Breast epithelium (tissue), 4 donors: ENCODE data around the gene BEX4. TPM values are rescaled to one million over a fixed set of nuclear protein-coding genes. Genes with fewer than 3 reads are reported as not detected.
A peak's percentile ranks its signal among the peaks of the same experiment; 100 is the strongest.

ENCODE experiments used
- DNase-seq, 2 donors: peaks; one replicate each; pipeline ENCODE4 v3.0.0-alpha.2; 2019; ENCODE audit warnings: low spot score in 2 of 2
- H3K27ac ChIP-seq, 2 donors: fragments of 200-600 bp; sonication (generic) in 1 of 2; one replicate each; pipeline ENCODE4 v1.5.1; 2016 to 2019; ENCODE audit warnings: mild to moderate bottlenecking in 1 of 2
- H3K27me3 ChIP-seq, 2 donors: fragments of 200-600 bp; sonication (generic) in 1 of 2; one replicate each; pipeline versions ENCODE4 v1.5.1 to v1.6.0; 2017 to 2019; ENCODE audit warnings: control low read depth in 1 of 2, mild to moderate bottlenecking in 1 of 2
- H3K36me3 ChIP-seq: fragments of 200-600 bp; one replicate; pipeline ENCODE4 v1.5.1; 2019
- H3K4me1 ChIP-seq, 2 donors: fragments of 200-600 bp; sonication (generic); one replicate each; pipeline ENCODE4 v1.5.1; 2016 to 2019; ENCODE audit warnings: control low read depth in 1 of 2
- H3K4me3 ChIP-seq, 3 donors: fragments of 200-600 bp; sonication (generic); 1 replicate in 2 of 3; 2 replicates in 1 of 3; pipeline ENCODE4 v1.5.1; 2016 to 2019; ENCODE audit warnings: mild to moderate bottlenecking in 3 of 3, moderate library complexity in 2 of 3
- H3K9me3 ChIP-seq, 2 donors: fragments of 200-600 bp; sonication (generic) in 1 of 2; one replicate each; pipeline ENCODE4 v1.5.1; 2016 to 2019; ENCODE audit warnings: control low read depth in 1 of 2
- POLR2A ChIP-seq: fragments of 450-650 bp; IDR thresholded peaks from one replicate; pipeline ENCODE4 v1.6.1; 2016; ENCODE audit warnings: antibody characterized with exemption, mild to moderate bottlenecking, moderate library complexity
- POLR2AphosphoS5 ChIP-seq, 3 donors: sonication (generic); formaldehyde crosslinking; IDR thresholded peaks; one replicate each; pipeline ENCODE4 v1.6.1; 2017; ENCODE audit warnings: antibody characterized with exemption in 3 of 3
- intact Hi-C: fragments of 100-400 bp; cut with DNase I; formaldehyde crosslinking; loops from one replicate; pipeline ENCODE4 v1.15.1; 2023; ENCODE audit warnings: low total_unique reads
- total RNA-seq, 3 donors: library from RNA; depleted of rRNA; stranded (reverse); fragments of >200 nt; gene quantifications; one replicate each; pipeline ENCODE4 v1.1.0, GENCODE V29; 2016
- TF ChIP-seq, protein P1 (sequence below), 3 donors: fragments of 450-650 bp; IDR thresholded peaks; one replicate each; pipeline ENCODE4 v1.5.1; 2016 to 2017; ENCODE audit warnings: antibody characterized with exemption in 3 of 3, mild to moderate bottlenecking in 3 of 3, moderate library complexity in 3 of 3

The BEX4 gene
- total RNA-seq, 3 donors from 2014 or later, result 21.9 to 44.2 (median 41.9) TPM

DNA sequence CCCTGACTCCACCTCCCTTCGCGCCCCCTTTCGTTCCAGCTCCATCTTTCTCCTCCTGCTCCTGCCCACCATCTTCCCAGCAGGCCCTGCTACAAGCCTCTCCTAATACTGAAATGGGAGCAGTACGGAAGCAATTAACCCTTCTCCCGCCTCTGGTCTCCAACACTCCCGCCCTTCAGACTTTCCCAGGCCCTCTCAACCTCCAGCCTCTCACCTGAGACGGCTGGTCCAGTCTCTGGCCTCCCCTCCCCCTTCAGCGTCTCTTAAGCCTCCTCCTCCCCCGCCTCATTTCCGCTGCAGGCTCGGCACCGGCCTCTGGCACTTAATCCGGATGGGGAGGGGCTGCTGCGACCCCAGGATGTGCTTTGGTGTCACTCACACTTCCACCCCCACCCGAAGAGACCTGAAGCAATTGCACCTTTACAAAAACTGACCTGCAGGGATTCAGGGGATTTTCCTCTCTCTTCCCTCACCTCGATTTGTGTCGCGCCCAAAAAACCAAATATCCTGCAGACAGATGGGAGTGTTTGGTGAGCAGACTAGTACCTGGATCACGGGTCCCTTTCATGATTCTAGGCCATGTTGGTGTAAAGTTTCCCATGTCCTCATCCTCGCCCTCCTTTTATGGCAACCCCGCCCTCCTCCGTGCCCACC is 39.4 kb downstream of the BEX4 start:
- Histone ChIP-seq H3K27me3 (peaks cover 0 to 39% of the 10 kb centered on the region in 2 donors), H3K4me1 (no peaks in the 10 kb centered on the region), H3K9me3 (no peaks in the 10 kb centered on the region), H3K27ac (peak overlapping the region; percentile 80 to 90), H3K36me3 (no peaks in the 10 kb centered on the region), H3K4me3 (peak overlapping the region; percentile 55 to 72 (median 61))
- TF ChIP-seq, protein P1, sequence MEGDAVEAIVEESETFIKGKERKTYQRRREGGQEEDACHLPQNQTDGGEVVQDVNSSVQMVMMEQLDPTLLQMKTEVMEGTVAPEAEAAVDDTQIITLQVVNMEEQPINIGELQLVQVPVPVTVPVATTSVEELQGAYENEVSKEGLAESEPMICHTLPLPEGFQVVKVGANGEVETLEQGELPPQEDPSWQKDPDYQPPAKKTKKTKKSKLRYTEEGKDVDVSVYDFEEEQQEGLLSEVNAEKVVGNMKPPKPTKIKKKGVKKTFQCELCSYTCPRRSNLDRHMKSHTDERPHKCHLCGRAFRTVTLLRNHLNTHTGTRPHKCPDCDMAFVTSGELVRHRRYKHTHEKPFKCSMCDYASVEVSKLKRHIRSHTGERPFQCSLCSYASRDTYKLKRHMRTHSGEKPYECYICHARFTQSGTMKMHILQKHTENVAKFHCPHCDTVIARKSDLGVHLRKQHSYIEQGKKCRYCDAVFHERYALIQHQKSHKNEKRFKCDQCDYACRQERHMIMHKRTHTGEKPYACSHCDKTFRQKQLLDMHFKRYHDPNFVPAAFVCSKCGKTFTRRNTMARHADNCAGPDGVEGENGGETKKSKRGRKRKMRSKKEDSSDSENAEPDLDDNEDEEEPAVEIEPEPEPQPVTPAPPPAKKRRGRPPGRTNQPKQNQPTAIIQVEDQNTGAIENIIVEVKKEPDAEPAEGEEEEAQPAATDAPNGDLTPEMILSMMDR (IDR thresholded peaks at IDR 0.05), result no peak
- TF ChIP-seq POLR2A (no peak), POLR2AphosphoS5 (IDR thresholded peaks at IDR 0.05) (no peak)
- intact Hi-C loops, result no loop called here
- peak in 1 of 2 donors; percentile 24 for DNase-seq

- Histone ChIP-seq H3K27me3 (peaks cover 0 to 40% of the 10 kb centered on the region in 2 donors), H3K4me1 (no peaks in the 10 kb centered on the region), H3K4me3 (peak within 1 kb of the TSS; percentile 55 to 72 (median 61)), H3K36me3 (no peaks in the 10 kb centered on the region), H3K9me3 (no peaks in the 10 kb centered on the region), H3K27ac (peak within 1 kb of the TSS; percentile 80 to 90)
- peak; percentile 67 for DNase-seq
- intact Hi-C loops, result no loop called here
- TF ChIP-seq POLR2A, result peak; percentile 37
- TF ChIP-seq POLR2AphosphoS5 (IDR thresholded peaks at IDR 0.05), result peak in 2 of 3 donors; percentile 20 to 77
- TF ChIP-seq, protein P1 (IDR thresholded peaks at IDR 0.05), result no peak
Measured at GRCh38 chrX:103254921-103255493, 40.1 kb downstream of the BEX4 start, which contains the start of gene TCEAL8. TCEAL8 (minus strand) TSS chrX:103255155; CDS start chrX:103253979, 1,176 bp downstream.

DNA sequence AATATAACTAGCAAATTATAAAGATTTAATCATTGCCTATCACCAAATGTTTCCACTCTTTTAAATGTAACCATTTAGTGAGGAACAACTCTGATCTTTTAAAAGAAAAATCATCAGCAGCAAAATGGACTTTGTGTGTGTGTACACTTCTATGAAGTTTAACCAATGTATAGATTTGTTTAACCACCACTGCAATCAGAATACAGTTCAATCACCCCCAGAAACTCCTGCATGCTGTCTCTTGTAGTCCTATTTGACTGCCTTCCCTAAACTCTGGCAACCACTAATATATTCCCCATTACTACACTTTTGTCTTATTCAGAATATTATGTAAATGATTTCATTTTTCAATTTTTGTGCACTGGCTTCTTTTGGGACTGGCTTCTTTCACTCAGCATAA is 41.7 kb downstream of the BEX4 start:
- Histone ChIP-seq H3K36me3 (no peaks in the 10 kb centered on the region), H3K4me1 (no peaks in the 10 kb centered on the region), H3K9me3 (no peaks in the 10 kb centered on the region), H3K27me3 (peaks cover 0 to 48% of the 10 kb centered on the region in 2 donors), H3K27ac (no peak overlapping the region), H3K4me3 (no peak overlapping the region)
- TF ChIP-seq POLR2AphosphoS5 (IDR thresholded peaks at IDR 0.05) (no peak), POLR2A (no peak)
- TF ChIP-seq, protein P1 (IDR thresholded peaks at IDR 0.05), result no peak
- DNase-seq, result no peak
- intact Hi-C loops, result no loop called here

DNA sequence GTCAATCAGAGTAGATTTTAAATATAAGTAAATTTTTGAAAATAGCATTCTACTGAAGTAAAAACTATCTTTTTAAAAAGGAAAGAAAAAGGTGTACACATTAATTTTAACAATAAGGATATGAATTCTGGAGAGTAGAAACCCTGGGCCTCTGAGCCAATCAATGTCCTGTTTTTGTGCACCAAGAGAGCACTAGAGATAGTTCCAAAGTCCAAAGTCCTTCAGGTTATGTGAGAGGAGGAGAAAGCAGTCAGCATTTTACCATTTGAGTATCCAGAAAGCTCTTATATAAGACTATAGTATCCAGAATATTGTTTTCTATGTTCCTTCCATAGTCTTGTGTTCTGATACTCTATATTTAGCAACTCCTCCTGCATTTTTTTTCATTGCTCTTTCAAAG is 43.4 kb downstream of the BEX4 start:
- H3K9me3 ChIP-seq, result peaks cover 0 to under 1% of the 10 kb centered on the region in 2 donors
- no peak for DNase-seq
- no peak overlapping the region for H3K4me3 ChIP-seq
- H3K4me1 ChIP-seq, result no peaks in the 10 kb centered on the region
- intact Hi-C loops, result no loop called here
- H3K27ac ChIP-seq, result no peak overlapping the region
- H3K36me3 ChIP-seq, result no peaks in the 10 kb centered on the region
- H3K27me3 ChIP-seq, result peaks cover 0 to 51% of the 10 kb centered on the region in 2 donors
- TF ChIP-seq POLR2AphosphoS5 (IDR thresholded peaks at IDR 0.05), result no peak
- no peak for TF ChIP-seq POLR2A
- TF ChIP-seq, protein P1 (IDR thresholded peaks at IDR 0.05), result no peak

Other genes with a start within 250 kb of the BEX4 start
- gene BEX1, start 150.9 kb upstream of the BEX4 start, total RNA-seq, result 1 to 10 TPM in 2 of 3 donors, under 1 TPM in 1; 0.66 to 2.0 (median 1.3) TPM
- gene NXF3, start 122.0 kb upstream of the BEX4 start, total RNA-seq, result 1 to 10 TPM in 1 of 3 donors, not detected in 2; 3.5 TPM
- 10 to 100 TPM; 52.2 to 79.6 (median 58.5) TPM for gene TCEAL8, start 40.0 kb downstream of the BEX4 start, total RNA-seq
- gene TCEAL5, start 61.6 kb downstream of the BEX4 start, total RNA-seq, result 1 to 10 TPM in 1 of 3 donors, under 1 TPM in 1, not detected in 1; 0.88 to 1.3 TPM
- gene BEX2, start 95.9 kb downstream of the BEX4 start, total RNA-seq, result 10 to 100 TPM in 2 of 3 donors, 1 to 10 TPM in 1; 1.4 to 29.4 (median 12.5) TPM
- gene TCEAL7, start 115.1 kb downstream of the BEX4 start, total RNA-seq, result 10 to 100 TPM in 2 of 3 donors, 1 to 10 TPM in 1; 2.9 to 11.1 (median 10.8) TPM
- 10 to 100 TPM; 47.4 to 94.5 (median 92.8) TPM for gene TCEAL9, start 141.4 kb downstream of the BEX4 start, total RNA-seq
- 100 to 1,000 TPM in 2 of 3 donors, 10 to 100 TPM in 1; 95.4 to 133 (median 121) TPM for gene BEX3, start 161.4 kb downstream of the BEX4 start, total RNA-seq